Coronary artery (tissue), 2 donors: ENCODE data around the gene BOLA1.
A peak's percentile ranks its signal among the peaks of the same experiment; 100 is the strongest.
"Not testable (repeated sequence)": the region's sequence is repeated elsewhere in the genome, so short reads cannot be mapped to it uniquely, and the experiment has no call there.

ENCODE experiments used
- DNase-seq: peaks from one replicate; pipeline ENCODE4 v3.0.0-alpha.2; 2017; ENCODE audit warnings: low spot score
- H3K27ac ChIP-seq, 2 donors: fragments of 200-600 bp; sonication (generic); one replicate each; pipeline ENCODE4 v1.5.1; 2016 to 2019
- H3K4me3 ChIP-seq: fragments of 200-600 bp; sonication (generic); 2 replicates; pipeline ENCODE4 v1.5.1; 2016; ENCODE audit warnings: mild to moderate bottlenecking, moderate library complexity
- CTCF ChIP-seq: fragments of 200-600 bp; sonication (generic); IDR thresholded peaks from one replicate; pipeline ENCODE4 v1.5.1; 2019; ENCODE audit warnings: antibody characterized with exemption

BOLA1 gene

GRCh38 chr1:149899460-149900284 is at the start of gene BOLA1:
Gene BOLA1, plus strand, starts transcription at chr1:149899568. Its CDS starts 492 bp downstream, at chr1:149900060.
- Histone ChIP-seq H3K27ac (peak within 1 kb of the TSS; percentile 92 to 93), H3K4me3 (peak within 1 kb of the TSS; percentile 77)
- no peak for TF ChIP-seq CTCF
- peak; percentile 94 for DNase-seq

GRCh38 chr1:149849947-149850360 is 49.4 kb upstream of the BOLA1 start:
- no peak for TF ChIP-seq CTCF
- peak overlapping the region; percentile 70 to 76 for H3K27ac ChIP-seq
- no peak for DNase-seq
- peak overlapping the region; percentile 68 for H3K4me3 ChIP-seq

- not testable (repeated sequence) for H3K4me3 ChIP-seq, DNase-seq
Measured at GRCh38 chr1:149850732-149851345, 48.5 kb upstream of the BOLA1 start.

GRCh38 chr1:149851585-149852213 is 47.7 kb upstream of the BOLA1 start:
- not testable (repeated sequence) for DNase-seq, H3K4me3 ChIP-seq, H3K27ac ChIP-seq

More at GRCh38 chr1:149850732-149851345, 48.5 kb upstream of the BOLA1 start:
- H3K27ac ChIP-seq = not testable (repeated sequence)

GRCh38 chr1:149852263-149852662 is 47.1 kb upstream of the BOLA1 start:
- not testable (repeated sequence) for DNase-seq, H3K4me3 ChIP-seq, H3K27ac ChIP-seq

- not testable (repeated sequence) for H3K4me3 ChIP-seq, H3K27ac ChIP-seq, DNase-seq
Measured at GRCh38 chr1:149860271-149860670, 39.1 kb upstream of the BOLA1 start.

- not testable (repeated sequence) for DNase-seq, H3K4me3 ChIP-seq, H3K27ac ChIP-seq
Measured at GRCh38 chr1:149860684-149861496, 38.5 kb upstream of the BOLA1 start.

GRCh38 chr1:149861497-149862054 is 37.8 kb upstream of the BOLA1 start:
- not testable (repeated sequence) for H3K27ac ChIP-seq, DNase-seq, H3K4me3 ChIP-seq

- not testable (repeated sequence) for DNase-seq, H3K27ac ChIP-seq, H3K4me3 ChIP-seq
Measured at GRCh38 chr1:149866887-149867286, 32.5 kb upstream of the BOLA1 start.

- not testable (repeated sequence) for DNase-seq, H3K4me3 ChIP-seq, H3K27ac ChIP-seq
Measured at GRCh38 chr1:149873060-149873459, 26.3 kb upstream of the BOLA1 start.
